Measurements from ENCODE around the gene TACC2.

TACC2 gene

DNA sequence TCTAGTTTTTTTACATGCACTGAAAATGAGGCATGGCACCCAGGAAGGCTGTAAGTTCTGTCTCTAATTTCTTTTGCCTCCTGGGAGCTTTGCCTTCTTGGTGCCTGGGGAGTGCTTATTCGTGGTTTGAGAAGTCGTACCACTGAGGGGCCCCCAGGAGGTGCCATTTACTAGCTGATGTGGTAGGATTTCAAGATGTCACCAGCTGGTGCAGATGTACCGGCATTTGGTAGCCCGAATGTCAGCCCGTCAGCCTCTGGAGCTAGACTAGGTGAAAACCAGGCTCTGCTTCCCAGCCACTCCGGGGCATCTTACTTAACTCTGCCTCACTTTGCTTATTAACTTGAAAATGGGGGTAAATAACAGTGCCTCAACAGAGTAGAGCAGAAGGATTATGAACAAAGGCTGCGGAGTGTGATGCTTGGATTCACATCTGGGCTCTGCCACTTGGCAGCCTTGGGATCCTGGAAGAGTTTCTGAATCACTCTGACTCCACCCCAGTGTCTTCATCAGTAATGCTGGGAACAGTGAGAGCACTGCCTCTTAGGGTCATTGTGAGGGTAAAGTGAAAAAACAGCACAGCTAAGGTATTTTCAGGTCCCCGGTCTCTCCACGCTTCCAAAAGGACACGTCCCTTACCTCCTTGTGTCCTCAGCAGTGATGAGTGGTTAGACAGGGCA lies 250.8 kb downstream of the TACC2 start:
- TF ChIP-seq, protein P1, sequence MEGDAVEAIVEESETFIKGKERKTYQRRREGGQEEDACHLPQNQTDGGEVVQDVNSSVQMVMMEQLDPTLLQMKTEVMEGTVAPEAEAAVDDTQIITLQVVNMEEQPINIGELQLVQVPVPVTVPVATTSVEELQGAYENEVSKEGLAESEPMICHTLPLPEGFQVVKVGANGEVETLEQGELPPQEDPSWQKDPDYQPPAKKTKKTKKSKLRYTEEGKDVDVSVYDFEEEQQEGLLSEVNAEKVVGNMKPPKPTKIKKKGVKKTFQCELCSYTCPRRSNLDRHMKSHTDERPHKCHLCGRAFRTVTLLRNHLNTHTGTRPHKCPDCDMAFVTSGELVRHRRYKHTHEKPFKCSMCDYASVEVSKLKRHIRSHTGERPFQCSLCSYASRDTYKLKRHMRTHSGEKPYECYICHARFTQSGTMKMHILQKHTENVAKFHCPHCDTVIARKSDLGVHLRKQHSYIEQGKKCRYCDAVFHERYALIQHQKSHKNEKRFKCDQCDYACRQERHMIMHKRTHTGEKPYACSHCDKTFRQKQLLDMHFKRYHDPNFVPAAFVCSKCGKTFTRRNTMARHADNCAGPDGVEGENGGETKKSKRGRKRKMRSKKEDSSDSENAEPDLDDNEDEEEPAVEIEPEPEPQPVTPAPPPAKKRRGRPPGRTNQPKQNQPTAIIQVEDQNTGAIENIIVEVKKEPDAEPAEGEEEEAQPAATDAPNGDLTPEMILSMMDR (IDR thresholded peaks at IDR 0.05; ENCODE audit: insufficient read depth, low read length, missing control alignments) = no peak
- CTCF ChIA-PET = interaction anchor here (1.6 to 1.8 kb wide), 2 partner anchors 19 to 28 kb away, joined by 4 to 6 read pairs; no protein-coding TSS in a partner anchor
- H3K4me3 ChIP-seq (ENCODE audit: low read depth, low read length) = no peak overlapping the region
- POLR2A ChIA-PET = no interaction called here
- no peak for DNase-seq (ENCODE audit: low read depth, low spot score)

DNA sequence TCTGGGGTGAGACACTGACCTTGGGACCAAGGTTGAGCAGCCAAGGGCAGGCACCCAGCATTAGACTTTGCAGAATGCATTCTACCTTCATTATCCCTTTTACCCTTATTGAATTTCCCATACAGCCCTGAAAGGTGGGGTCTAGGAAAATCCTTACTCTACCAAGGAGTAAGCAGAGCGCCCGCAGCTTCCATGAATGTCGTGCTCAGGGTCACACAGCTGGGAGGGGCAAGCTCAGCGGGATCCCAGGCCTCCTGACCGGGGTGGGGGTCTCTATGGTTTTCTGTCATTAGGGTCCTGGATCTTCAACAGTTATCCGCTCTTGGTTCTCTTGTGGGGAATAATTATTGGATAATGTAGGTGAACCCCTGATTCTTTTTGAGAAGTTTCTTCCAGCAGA lies 251.4 kb downstream of the TACC2 start:
- POLR2A ChIA-PET = no interaction called here
- no peak overlapping the region for H3K4me3 ChIP-seq (ENCODE audit: low read depth, low read length)
- TF ChIP-seq, protein P1 (IDR thresholded peaks at IDR 0.05; ENCODE audit: insufficient read depth, low read length, missing control alignments) = no peak
- DNase-seq (ENCODE audit: low read depth, low spot score) = no peak
- CTCF ChIA-PET = interaction anchor here (1.6 kb wide), 1 partner anchor 19 kb away, joined by 4 read pairs; no protein-coding TSS in a partner anchor

DNA sequence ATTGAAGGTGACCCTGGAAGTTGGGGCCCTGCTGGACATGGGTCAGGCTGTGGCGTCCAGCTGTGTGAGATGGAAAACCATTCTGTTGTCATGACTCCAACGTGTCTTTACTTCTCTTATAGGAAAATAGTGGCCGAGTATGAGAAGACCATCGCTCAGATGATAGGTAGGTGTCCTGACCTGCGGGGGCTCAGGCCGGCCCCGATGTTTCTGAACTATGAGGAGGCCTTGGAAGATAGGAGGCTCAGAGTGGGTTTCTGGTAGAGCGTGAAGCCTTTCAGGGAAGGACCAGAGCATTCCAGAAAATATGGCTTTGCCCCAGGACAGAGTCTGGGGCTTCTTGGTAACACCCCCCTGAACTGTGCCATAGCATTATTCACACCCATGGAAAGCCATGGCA lies 252.9 kb downstream of the TACC2 start:
- DNase-seq (ENCODE audit: low read depth, low spot score) = no peak
- ChIA-PET POLR2A (no interaction called here), CTCF (no interaction called here)
- no peak overlapping the region for H3K4me3 ChIP-seq (ENCODE audit: low read depth, low read length)
- TF ChIP-seq, protein P1 (IDR thresholded peaks at IDR 0.05; ENCODE audit: insufficient read depth, low read length, missing control alignments) = no peak

DNA sequence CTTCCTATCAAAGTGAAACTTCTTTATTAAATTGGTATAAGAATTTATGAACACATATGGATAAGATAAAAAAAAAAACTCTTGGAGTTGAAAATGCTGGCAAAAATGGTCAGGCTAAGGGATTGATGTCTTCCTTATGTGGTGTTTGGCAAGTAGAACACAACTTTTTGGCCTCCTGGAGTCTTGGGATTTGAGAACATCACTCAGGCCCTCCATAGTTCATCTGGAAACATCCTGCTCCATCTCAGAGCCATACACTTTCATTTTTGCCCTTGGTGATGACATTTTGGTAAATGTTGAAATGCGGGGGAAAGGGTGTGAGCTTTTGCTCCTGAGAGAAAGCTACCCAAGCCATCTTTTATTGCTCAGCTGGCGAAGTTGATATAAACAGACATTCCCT lies 254.6 kb downstream of the TACC2 start:
- H3K4me3 ChIP-seq (ENCODE audit: low read depth, low read length) = no peak overlapping the region
- POLR2A ChIA-PET = no interaction called here
- DNase-seq (ENCODE audit: low read depth, low spot score) = no peak
- TF ChIP-seq, protein P1 (IDR thresholded peaks at IDR 0.05; ENCODE audit: insufficient read depth, low read length, missing control alignments) = no peak
- CTCF ChIA-PET = no interaction called here

DNA sequence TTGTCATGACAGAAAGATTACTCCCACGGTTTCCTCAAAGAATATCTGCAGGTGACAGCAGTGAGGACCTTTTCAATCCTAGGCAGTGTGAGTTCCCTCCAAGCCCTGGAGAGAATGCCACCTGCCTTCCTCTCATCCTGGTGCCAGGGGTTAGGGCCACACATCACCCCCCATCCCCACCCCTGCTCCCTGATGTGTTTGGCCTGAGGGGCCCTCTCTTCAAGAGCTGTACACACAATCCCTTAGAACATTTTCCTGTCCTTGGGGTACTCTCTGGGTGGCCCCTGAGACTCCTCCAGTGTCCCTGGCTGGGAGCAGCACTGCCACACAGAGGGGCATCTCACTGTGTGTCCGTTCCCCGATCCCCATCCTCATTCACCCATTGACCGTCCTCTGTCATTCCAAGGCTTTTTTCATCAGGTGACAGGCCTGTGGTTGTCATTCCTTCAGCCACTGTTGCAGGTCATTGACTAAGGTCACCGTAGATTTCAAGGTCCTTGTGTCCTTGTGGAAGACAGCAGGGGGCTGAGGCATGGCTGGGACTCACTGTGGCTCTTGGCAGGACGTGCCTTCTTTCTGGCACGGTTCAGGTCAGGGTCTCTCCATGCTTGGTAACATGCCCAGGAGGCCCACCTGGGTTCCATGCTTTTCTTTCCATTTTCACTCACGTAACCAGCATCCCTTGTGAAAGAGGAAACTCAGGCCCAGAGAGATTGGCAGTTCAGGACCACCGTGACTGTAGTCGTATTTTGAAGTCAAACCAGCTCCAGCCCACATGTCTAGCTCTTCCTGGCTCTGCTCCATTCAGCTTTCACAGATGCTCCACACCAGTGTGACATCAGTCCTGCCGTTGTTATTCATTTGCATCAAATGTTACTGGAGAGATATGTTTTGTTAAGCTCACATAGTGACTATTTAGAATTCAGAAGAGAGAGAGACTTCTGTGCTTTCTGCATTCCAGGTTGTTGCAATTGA lies 255.3 kb downstream of the TACC2 start:
- CTCF ChIA-PET = interaction anchor here (3.0 kb wide), 1 partner anchor 24 kb away, joined by 11 read pairs; no protein-coding TSS in a partner anchor
- POLR2A ChIA-PET = no interaction called here
- TF ChIP-seq, protein P1 (IDR thresholded peaks at IDR 0.05; ENCODE audit: insufficient read depth, low read length, missing control alignments) = no peak
- no peak for DNase-seq (ENCODE audit: low read depth, low spot score)
- no peak overlapping the region for H3K4me3 ChIP-seq (ENCODE audit: low read depth, low read length)

DNA sequence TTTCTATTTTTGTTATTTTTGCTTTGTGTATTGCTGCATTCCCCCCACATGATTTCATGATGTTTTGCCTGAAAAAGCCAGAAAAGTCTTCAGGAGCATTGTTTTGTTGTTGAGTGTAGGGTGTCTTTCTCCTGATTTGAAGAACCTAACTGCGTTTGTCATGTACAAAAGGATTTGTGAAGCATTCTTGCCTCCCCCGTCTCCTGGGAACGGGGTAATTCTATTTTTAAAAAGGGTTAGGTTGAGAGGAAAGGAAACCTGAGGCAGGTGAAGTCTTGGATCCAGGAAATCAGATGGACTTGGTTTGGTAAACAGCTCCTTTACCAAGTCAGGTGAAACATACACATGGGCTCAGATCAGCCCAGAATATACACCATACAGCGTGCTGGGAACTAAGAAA lies 256.2 kb downstream of the TACC2 start:
- TF ChIP-seq, protein P1 (IDR thresholded peaks at IDR 0.05; ENCODE audit: insufficient read depth, low read length, missing control alignments) = no peak
- DNase-seq (ENCODE audit: low read depth, low spot score) = no peak
- CTCF ChIA-PET = interaction anchor here (1.0 to 3.0 kb wide), 2 partner anchors 12 to 23 kb away, joined by 3 to 11 read pairs; no protein-coding TSS in a partner anchor
- POLR2A ChIA-PET = no interaction called here
- no peak overlapping the region for H3K4me3 ChIP-seq (ENCODE audit: low read depth, low read length)
